Muscle of leg (tissue), 11 donors: ENCODE data around the gene IPO4. TPM values are rescaled to one million over a fixed set of nuclear protein-coding genes. Genes with fewer than 3 reads are reported as not detected.
"Not testable (repeated sequence)": the region's sequence is repeated elsewhere in the genome, so short reads cannot be mapped to it uniquely, and the experiment has no call there.

ENCODE experiments used
- DNase-seq: peaks from one replicate; pipeline ENCODE4 v3.0.0; 2013
- H3K27ac ChIP-seq: one replicate; pipeline ENCODE4 v1.5.1; 2013; ENCODE audit warnings: mild to moderate bottlenecking, low read length, control low read depth
- H3K27me3 ChIP-seq: one replicate; pipeline ENCODE4 v1.6.1; 2013; ENCODE audit warnings: low read length; ENCODE audit not compliant: control insufficient read depth, insufficient read depth
- H3K36me3 ChIP-seq: one replicate; pipeline ENCODE4 v1.6.1; 2013; ENCODE audit warnings: low read length; ENCODE audit not compliant: control insufficient read depth, insufficient read depth
- H3K4me1 ChIP-seq: one replicate; pipeline ENCODE4 v1.6.1; 2013; ENCODE audit warnings: low read length; ENCODE audit not compliant: control insufficient read depth, insufficient read depth
- H3K4me3 ChIP-seq: one replicate; pipeline ENCODE4 v1.5.1; 2013; ENCODE audit warnings: low read length, control low read depth
- H3K9me3 ChIP-seq: replicated peaks from 2 replicates; pipeline ENCODE4 v1.6.1; 2013; ENCODE audit warnings: low read depth, low read length; ENCODE audit not compliant: control insufficient read depth
- WGBS: methylation state at CpG from one replicate; pipeline ENCODE4 v1.1.5; 2013; ENCODE audit warnings: missing lambda C conversion rate; ENCODE audit not compliant: insufficient coverage; 5-methylcytosine and 5-hydroxymethylcytosine counted together
- polyA plus RNA-seq, 8 donors: library from polyadenylated mRNA; unstranded; fragments of 120-200 nt; gene quantifications; one replicate each; pipeline versions ENCODE4 v1.2.1 to v1.2.3, GENCODE V29; 2013; ENCODE audit warnings: inconsistent platforms in 1 of 8, low replicate concordance in 1 of 8; ENCODE audit not compliant: insufficient read length in 8 of 8, insufficient read depth in 1 of 8
- total RNA-seq: library from RNA; stranded (reverse); fragments of 120-200 nt; gene quantifications from one replicate; pipeline ENCODE4 v1.2.4, GENCODE V29; 2013

Gene IPO4
- total and polyA plus RNA-seq, 9 donors = 19.9 to 37.5 (median 29.4) TPM

- not testable (repeated sequence) for H3K9me3 ChIP-seq, H3K27ac ChIP-seq, H3K27me3 ChIP-seq, H3K4me3 ChIP-seq, DNase-seq
- Histone ChIP-seq H3K36me3 (peaks cover 16% of the 10 kb centered on the region), H3K4me1 (peaks cover 17% of the 10 kb centered on the region)
- no CpG with 5 or more reads among the region's 1 CpG for WGBS
Observed at GRCh38 chr14:24216876-24217275, 28.3 kb upstream of the IPO4 start.

GRCh38 chr14:24216345-24216699 is 27.7 kb upstream of the IPO4 start:
- Histone ChIP-seq H3K4me3 (peak overlapping the region; percentile 66), H3K36me3 (peaks cover 19% of the 10 kb centered on the region), H3K27me3 (no peaks in the 10 kb centered on the region), H3K27ac (peak overlapping the region; percentile 97), H3K4me1 (peaks cover 17% of the 10 kb centered on the region), H3K9me3 (no peaks in the 10 kb centered on the region)
- no peak for DNase-seq
- no CpG with 5 or more reads among the region's 2 CpGs for WGBS

- Histone ChIP-seq H3K27me3 (no peaks in the 10 kb centered on the region), H3K9me3 (no peaks in the 10 kb centered on the region), H3K36me3 (peaks cover 24% of the 10 kb centered on the region), H3K27ac (peak within 1 kb of the TSS; percentile 97), H3K4me1 (peaks cover 17% of the 10 kb centered on the region), H3K4me3 (peak within 1 kb of the TSS; percentile 66)
- WGBS = 0% methylated on average over 18 of the region's 40 CpGs
- DNase-seq = peak; percentile 94
Observed at GRCh38 chr14:24215495-24216344, 27.1 kb upstream of the IPO4 start, which contains the start of gene MDP1. MDP1 (minus strand) TSS chr14:24216066; CDS start chr14:24215955, 111 bp downstream.

- Histone ChIP-seq H3K4me3 (peak overlapping the region; percentile 76), H3K27me3 (no peaks in the 10 kb centered on the region), H3K36me3 (peaks cover 41% of the 10 kb centered on the region), H3K9me3 (no peaks in the 10 kb centered on the region), H3K27ac (peak overlapping the region; percentile 100), H3K4me1 (peaks cover 17% of the 10 kb centered on the region)
- DNase-seq = no peak
- 94% methylated on average over 4 of the region's 7 CpGs for WGBS
Observed at GRCh38 chr14:24213866-24214662, 25.4 kb upstream of the IPO4 start.

- H3K27me3 ChIP-seq = no peaks in the 10 kb centered on the region
- peak within 1 kb of the TSS; percentile 100 for H3K27ac ChIP-seq
- DNase-seq = peak; percentile 99
- H3K36me3 ChIP-seq = peaks cover 49% of the 10 kb centered on the region
- under 1% methylated on average over 30 of the region's 53 CpGs for WGBS
- peak within 1 kb of the TSS; percentile 76 for H3K4me3 ChIP-seq
- H3K9me3 ChIP-seq = no peaks in the 10 kb centered on the region
- H3K4me1 ChIP-seq = peaks cover 17% of the 10 kb centered on the region
Observed at GRCh38 chr14:24212924-24213865, 24.6 kb upstream of the IPO4 start, which contains the start of gene CHMP4A. CHMP4A (minus strand) TSS chr14:24213488; CDS start chr14:24213439, 49 bp downstream.

- H3K9me3 ChIP-seq = no peaks in the 10 kb centered on the region
- H3K27me3 ChIP-seq = no peaks in the 10 kb centered on the region
- H3K4me1 ChIP-seq = peaks cover 17% of the 10 kb centered on the region
- H3K4me3 ChIP-seq = no peak overlapping the region
- H3K27ac ChIP-seq = no peak overlapping the region
- 93% methylated on average over 6 of the region's 6 CpGs for WGBS
- DNase-seq = no peak
- H3K36me3 ChIP-seq = peaks cover 57% of the 10 kb centered on the region
Observed at GRCh38 chr14:24211311-24211710, 22.7 kb upstream of the IPO4 start.

GRCh38 chr14:24207625-24208024 is 19.0 kb upstream of the IPO4 start:
- Histone ChIP-seq H3K9me3 (no peaks in the 10 kb centered on the region), H3K4me3 (no peak overlapping the region), H3K27me3 (no peaks in the 10 kb centered on the region), H3K27ac (no peak overlapping the region), H3K4me1 (no peaks in the 10 kb centered on the region), H3K36me3 (peaks cover 67% of the 10 kb centered on the region)
- WGBS = no CpG with 5 or more reads among the region's 2 CpGs
- DNase-seq = no peak

GRCh38 chr14:24207104-24207551 is 18.5 kb upstream of the IPO4 start:
- Histone ChIP-seq H3K27ac (no peak overlapping the region), H3K36me3 (peaks cover 67% of the 10 kb centered on the region), H3K4me3 (no peak overlapping the region), H3K4me1 (no peaks in the 10 kb centered on the region), H3K9me3 (no peaks in the 10 kb centered on the region), H3K27me3 (no peaks in the 10 kb centered on the region)
- no peak for DNase-seq
- WGBS = 88% methylated on average over 5 of the region's 5 CpGs

- WGBS = 91% methylated on average over 10 of the region's 11 CpGs
- H3K4me3 ChIP-seq = no peak overlapping the region
- no peak for DNase-seq
- H3K36me3 ChIP-seq = peaks cover 70% of the 10 kb centered on the region
- no peaks in the 10 kb centered on the region for H3K9me3 ChIP-seq
- H3K27me3 ChIP-seq = no peaks in the 10 kb centered on the region
- no peak overlapping the region for H3K27ac ChIP-seq
- H3K4me1 ChIP-seq = no peaks in the 10 kb centered on the region
Observed at GRCh38 chr14:24206260-24207103, 17.9 kb upstream of the IPO4 start.
